GM12864 (cell line): ENCODE results near the gene MCTP2.

Source experiments
- DNase-seq: peaks from one replicate; pipeline ENCODE4 v3.0.0-alpha.2; 2011; ENCODE audit warnings: low read depth
- H3K4me3 ChIP-seq: 2 replicates; pipeline ENCODE4 v1.5.1; 2011; ENCODE audit warnings: mild to moderate bottlenecking, low read depth, low read length, control low read depth
- TF ChIP-seq, protein P1 (sequence below): IDR thresholded peaks from 2 replicates; pipeline ENCODE4 v1.5.1; 2011; ENCODE audit warnings: low read depth, mild to moderate bottlenecking, moderate library complexity, low read length, control low read depth, inconsistent platforms; ENCODE audit errors: missing control alignments

MCTP2 gene

DNA sequence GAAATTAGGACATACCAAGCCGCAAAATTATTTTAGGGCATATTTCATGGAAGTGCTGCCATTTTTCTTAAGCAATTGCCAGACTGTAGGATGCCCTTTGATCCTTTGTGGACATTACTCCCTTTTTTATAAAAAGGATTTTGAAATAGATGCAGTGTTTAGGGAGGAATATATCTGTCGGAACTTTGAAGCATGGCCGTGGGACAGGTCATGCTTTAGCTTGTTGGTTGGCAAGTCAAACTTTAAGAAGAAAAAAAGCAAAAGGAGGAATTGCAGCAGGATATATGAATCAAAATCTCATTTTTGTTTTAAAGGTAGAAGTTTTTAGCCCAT is 122.1 kb downstream of the MCTP2 start:
- TF ChIP-seq, protein P1, sequence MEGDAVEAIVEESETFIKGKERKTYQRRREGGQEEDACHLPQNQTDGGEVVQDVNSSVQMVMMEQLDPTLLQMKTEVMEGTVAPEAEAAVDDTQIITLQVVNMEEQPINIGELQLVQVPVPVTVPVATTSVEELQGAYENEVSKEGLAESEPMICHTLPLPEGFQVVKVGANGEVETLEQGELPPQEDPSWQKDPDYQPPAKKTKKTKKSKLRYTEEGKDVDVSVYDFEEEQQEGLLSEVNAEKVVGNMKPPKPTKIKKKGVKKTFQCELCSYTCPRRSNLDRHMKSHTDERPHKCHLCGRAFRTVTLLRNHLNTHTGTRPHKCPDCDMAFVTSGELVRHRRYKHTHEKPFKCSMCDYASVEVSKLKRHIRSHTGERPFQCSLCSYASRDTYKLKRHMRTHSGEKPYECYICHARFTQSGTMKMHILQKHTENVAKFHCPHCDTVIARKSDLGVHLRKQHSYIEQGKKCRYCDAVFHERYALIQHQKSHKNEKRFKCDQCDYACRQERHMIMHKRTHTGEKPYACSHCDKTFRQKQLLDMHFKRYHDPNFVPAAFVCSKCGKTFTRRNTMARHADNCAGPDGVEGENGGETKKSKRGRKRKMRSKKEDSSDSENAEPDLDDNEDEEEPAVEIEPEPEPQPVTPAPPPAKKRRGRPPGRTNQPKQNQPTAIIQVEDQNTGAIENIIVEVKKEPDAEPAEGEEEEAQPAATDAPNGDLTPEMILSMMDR = no peak
- DNase-seq = no peak
- H3K4me3 ChIP-seq = no peak overlapping the region

DNA sequence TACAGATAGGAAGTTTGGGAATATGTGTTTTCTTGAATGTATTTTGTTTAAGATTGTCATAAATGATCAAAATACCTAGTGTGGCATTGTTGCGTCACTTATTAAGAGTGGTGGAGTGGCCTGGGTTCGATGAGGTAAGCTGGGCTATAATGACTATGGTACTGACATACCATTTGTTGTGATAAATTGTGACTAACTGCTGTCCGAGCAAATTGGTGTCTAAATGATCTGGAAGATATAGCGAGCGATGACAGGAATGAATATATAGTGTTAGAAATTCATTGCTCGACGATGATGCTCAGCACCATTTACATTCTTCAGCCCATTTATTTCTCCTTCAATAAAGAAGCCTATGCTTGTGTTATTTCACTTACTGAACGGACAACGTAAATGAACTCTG is 123.3 kb downstream of the MCTP2 start:
- H3K4me3 ChIP-seq = no peak overlapping the region
- DNase-seq = no peak
- TF ChIP-seq, protein P1 = no peak

DNA sequence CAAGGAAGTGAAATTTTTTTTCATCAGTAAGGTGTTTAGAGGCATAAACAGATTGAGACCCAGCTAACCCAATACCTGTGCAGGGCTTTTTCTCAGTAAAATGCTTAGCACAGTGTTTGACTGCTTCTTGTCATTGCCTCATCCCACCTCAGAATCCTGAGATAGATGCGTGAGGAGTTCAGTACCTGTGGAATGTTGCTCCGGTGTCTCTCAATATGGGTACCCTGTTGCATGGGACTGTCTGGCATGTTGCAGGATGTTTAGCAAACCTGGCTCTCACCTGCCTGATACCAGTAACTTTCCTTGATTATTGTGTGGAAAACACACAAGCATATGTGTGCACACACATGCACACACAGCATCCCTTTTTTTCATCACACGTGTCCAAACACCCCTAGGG is 128.4 kb downstream of the MCTP2 start:
- TF ChIP-seq, protein P1 = no peak
- no peak overlapping the region for H3K4me3 ChIP-seq
- DNase-seq = no peak

DNA sequence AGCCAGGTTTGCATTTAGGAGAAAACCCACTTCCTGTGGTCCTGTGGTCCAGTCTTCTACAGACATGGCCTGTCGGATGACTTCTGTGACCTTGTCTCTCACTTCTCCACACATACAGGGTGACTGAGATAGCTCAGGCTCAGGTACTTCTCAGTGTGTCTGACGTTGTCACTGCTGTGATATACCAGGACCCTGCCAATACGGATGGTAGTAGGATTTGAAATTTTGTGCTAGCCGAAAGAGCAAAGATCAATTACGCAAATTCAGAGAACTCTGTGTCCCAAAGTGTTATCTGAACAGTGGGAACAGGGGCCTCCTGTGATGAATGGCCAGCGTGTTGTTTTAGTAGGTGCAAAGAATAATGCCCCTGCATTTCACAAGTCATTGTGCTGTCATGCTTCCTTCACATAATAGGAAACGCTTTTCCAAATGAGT is 128.9 kb downstream of the MCTP2 start:
- no peak overlapping the region for H3K4me3 ChIP-seq
- TF ChIP-seq, protein P1 = no peak

DNA sequence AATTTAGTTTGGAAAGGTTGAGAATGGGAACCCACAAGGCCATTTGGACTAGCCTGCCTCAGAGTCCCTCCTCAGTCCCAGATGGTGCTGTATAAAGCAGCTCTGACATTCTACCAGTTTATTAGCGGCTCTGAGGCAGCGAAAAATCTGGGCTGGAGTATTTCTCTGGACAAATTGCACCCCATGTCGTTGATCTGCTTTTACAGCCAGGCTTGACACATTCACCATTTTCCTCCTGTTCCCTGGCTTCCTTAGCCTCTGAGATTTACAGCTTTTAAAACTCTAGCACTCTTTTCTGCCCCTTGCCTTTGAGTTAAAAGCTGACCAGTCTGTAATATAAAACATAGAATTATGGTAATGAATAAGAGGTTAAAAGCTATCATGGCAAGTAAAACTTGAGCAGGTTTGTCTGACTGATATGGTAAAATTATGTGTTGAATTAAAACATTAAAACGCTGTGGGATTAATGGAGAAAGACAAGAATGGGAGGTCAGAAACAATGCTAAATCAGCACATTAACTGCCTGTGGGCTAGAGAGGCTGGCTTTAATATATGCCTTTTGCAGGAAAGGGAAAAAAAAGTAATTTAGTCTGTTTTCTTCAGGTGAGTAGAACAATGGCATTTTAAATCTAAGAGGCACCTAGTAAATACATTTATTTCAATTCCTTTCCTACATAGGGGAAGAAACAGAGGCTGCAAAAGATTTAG is 131.2 kb downstream of the MCTP2 start:
- no peak for DNase-seq
- no peak overlapping the region for H3K4me3 ChIP-seq
- TF ChIP-seq, protein P1 = no peak

More for the DNA sequence above, 128.9 kb downstream of the MCTP2 start:
- DNase-seq = no peak

DNA sequence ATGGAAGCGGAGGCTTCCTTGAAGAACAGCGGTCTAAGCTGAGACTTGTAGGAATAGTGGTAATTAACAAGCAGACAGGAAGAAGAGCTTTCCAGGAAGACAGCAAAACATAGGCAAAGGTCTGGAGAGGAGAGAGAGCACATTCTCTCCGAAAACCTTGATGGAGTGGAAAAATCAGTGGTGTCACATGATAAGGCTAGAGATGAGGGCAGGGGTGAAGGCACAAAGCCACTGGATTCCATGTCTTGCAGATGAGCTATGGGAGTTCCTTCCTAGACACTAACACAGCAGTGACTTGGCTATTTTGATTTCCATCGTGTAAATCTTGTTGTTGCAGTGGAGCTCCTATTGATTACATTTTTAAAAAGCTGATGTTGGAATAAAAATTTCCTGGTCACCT is 132.0 kb downstream of the MCTP2 start:
- TF ChIP-seq, protein P1 = no peak
- DNase-seq = no peak

DNA sequence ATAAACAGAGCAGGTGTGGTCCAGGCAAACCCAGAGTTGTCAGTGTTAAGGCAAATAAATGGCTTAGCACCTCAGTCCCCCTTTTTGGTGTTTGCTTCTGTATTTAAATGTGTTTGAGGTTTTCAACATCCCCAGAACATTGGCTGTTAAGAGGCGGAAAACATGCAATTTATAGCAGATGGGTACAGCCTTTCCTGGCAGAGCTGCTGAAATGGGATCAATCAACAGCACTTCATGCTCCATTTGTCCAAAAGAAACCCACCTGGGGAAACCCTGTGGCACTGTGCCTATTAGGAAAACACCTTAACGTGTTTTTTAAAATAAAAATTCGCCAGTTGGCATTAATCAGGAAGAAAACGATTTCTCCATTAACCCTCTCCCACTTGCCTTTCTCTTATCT is 135.4 kb downstream of the MCTP2 start:
- no peak for DNase-seq
- TF ChIP-seq, protein P1 = no peak

More for the DNA sequence above, 132.0 kb downstream of the MCTP2 start:
- no peak overlapping the region for H3K4me3 ChIP-seq

More for the DNA sequence above, 135.4 kb downstream of the MCTP2 start:
- no peak overlapping the region for H3K4me3 ChIP-seq
